IMR-90 (cell line): ENCODE results near the gene RAD51B. TPM values are rescaled to one million over a fixed set of nuclear protein-coding genes. Genes with fewer than 3 reads are reported as not detected.
A peak's percentile ranks its signal among the peaks of the same experiment; 100 is the strongest.

Experiments used
- ATAC-seq: fragments of 200-7000 bp; cut with Tn5 transposase; 2 replicates; pipeline ENCODE4 v1.9.1; 2020; ENCODE audit warnings: low read depth, mild to moderate bottlenecking, moderate library complexity
- BruUV-seq: library from RNA; stranded (reverse); fragments of 400-500 nt; replicated peaks from 2 replicates; lab custom pipeline; 2021; lab: Mats Ljungman, UMichigan
- CTCF ChIA-PET: fragments of 300-600 bp; formaldehyde crosslinking; extraction: SDS; loops from one replicate; lab custom pipeline; 2021; ENCODE audit warnings: antibody characterized with exemption; lab: Yijun Ruan, JAX
- POLR2A ChIA-PET: fragments of 300-600 bp; sonication (Branson Sonifier 250); formaldehyde crosslinking; loops from one replicate; lab custom pipeline; 2022; ENCODE audit warnings: antibody characterized with exemption; ENCODE audit not compliant: unreplicated experiment; lab: Charles Lee
- DNase-seq: peaks from one replicate; pipeline ENCODE4 v3.0.0; 2013
- H2AFZ ChIP-seq: replicated peaks from 2 replicates; pipeline ENCODE3; 2013; ENCODE audit warnings: low read length, mild to moderate bottlenecking; ENCODE audit not compliant: poor library complexity
- H2AK5ac ChIP-seq: 2 replicates; pipeline ENCODE4 v1.6.1; 2013; ENCODE audit warnings: low read depth, low read length, inconsistent platforms
- H2AK9ac ChIP-seq: replicated peaks from 2 replicates; pipeline ENCODE3; 2013; ENCODE audit warnings: mild to moderate bottlenecking, low read depth, low read length, moderate library complexity; ENCODE audit not compliant: poor library complexity
- H2BK120ac ChIP-seq: 2 replicates; pipeline ENCODE4 v1.6.1; 2013; ENCODE audit warnings: low read depth, low read length, inconsistent platforms
- H2BK15ac ChIP-seq: 3 replicates; pipeline ENCODE4 v1.6.1; 2013; ENCODE audit warnings: low read depth, low read length, inconsistent platforms
- H2BK20ac ChIP-seq: 2 replicates; pipeline ENCODE4 v1.6.1; 2013; ENCODE audit warnings: low read depth, mild to moderate bottlenecking, inconsistent platforms, low read length, moderate library complexity
- H2BK5ac ChIP-seq: 2 replicates; pipeline ENCODE4 v1.6.1; 2013; ENCODE audit warnings: mild to moderate bottlenecking, low read depth, low read length, inconsistent platforms; ENCODE audit not compliant: poor library complexity, severe bottlenecking
- H3K14ac ChIP-seq: replicated peaks from 2 replicates; pipeline ENCODE4 v1.6.1; 2013; ENCODE audit warnings: low read depth, low read length, inconsistent platforms
- H3K18ac ChIP-seq: 2 replicates; pipeline ENCODE4 v1.6.1; 2013; ENCODE audit warnings: low read depth, low read length, control low read depth
- H3K23ac ChIP-seq: 2 replicates; pipeline ENCODE4 v1.6.1; 2013; ENCODE audit warnings: low read depth, low read length, inconsistent platforms
- H3K27ac ChIP-seq: 2 replicates; pipeline ENCODE4 v1.5.1; 2013; ENCODE audit warnings: mild to moderate bottlenecking, control low read depth, low read length; ENCODE audit not compliant: insufficient read depth
- H3K27me3 ChIP-seq: 2 replicates; pipeline ENCODE4 v1.6.1; 2013; ENCODE audit warnings: low read length; ENCODE audit not compliant: control insufficient read depth, insufficient read depth
- H3K36me3 ChIP-seq: 2 replicates; pipeline ENCODE4 v1.6.1; 2013; ENCODE audit warnings: low read length, mixed read lengths; ENCODE audit not compliant: control insufficient read depth, insufficient read depth
- H3K4ac ChIP-seq: 2 replicates; pipeline ENCODE4 v1.6.1; 2013; ENCODE audit warnings: low read depth, low read length, inconsistent platforms
- H3K4me1 ChIP-seq: 2 replicates; pipeline ENCODE4 v1.6.1; 2013; ENCODE audit warnings: low read length, mixed read lengths; ENCODE audit not compliant: control insufficient read depth, insufficient read depth
- H3K4me2 ChIP-seq: 2 replicates; pipeline ENCODE4 v1.6.1; 2013; ENCODE audit warnings: low read depth, mild to moderate bottlenecking, control low read depth, low read length, moderate library complexity
- H3K4me3 ChIP-seq: 2 replicates; pipeline ENCODE4 v1.5.1; 2013; ENCODE audit warnings: low read depth, mild to moderate bottlenecking, control low read depth, low read length, moderate library complexity; ENCODE audit not compliant: insufficient read depth
- H3K56ac ChIP-seq: 2 replicates; pipeline ENCODE4 v1.6.1; 2013; ENCODE audit warnings: low read length, inconsistent platforms; ENCODE audit not compliant: insufficient read depth; ENCODE audit errors: extremely low read depth
- H3K79me1 ChIP-seq, 2 experiments: 2 replicates each; pipeline ENCODE4 v1.6.1; 2013; ENCODE audit warnings: low read length in 2 of 2, inconsistent platforms in 1 of 2, low read depth in 1 of 2
- H3K9ac ChIP-seq: 2 replicates; pipeline ENCODE4 v1.6.1; 2013; ENCODE audit warnings: low read depth, low read length, control low read depth
- H3K9me1 ChIP-seq: 2 replicates; pipeline ENCODE4 v1.6.1; 2013; ENCODE audit warnings: low read length, inconsistent platforms; ENCODE audit not compliant: insufficient read depth
- H3K9me3 ChIP-seq: 2 replicates; pipeline ENCODE4 v1.6.1; 2013; ENCODE audit warnings: low read length; ENCODE audit not compliant: control insufficient read depth, insufficient read depth
- H4K20me1 ChIP-seq: 2 replicates; pipeline ENCODE4 v1.6.1; 2013; ENCODE audit warnings: low read length, inconsistent platforms; ENCODE audit not compliant: insufficient read depth
- H4K5ac ChIP-seq: 2 replicates; pipeline ENCODE4 v1.6.1; 2013; ENCODE audit warnings: mild to moderate bottlenecking, low read depth, low read length, control low read depth
- H4K8ac ChIP-seq, 2 experiments: 2 replicates each; pipeline ENCODE4 v1.6.1; 2013; ENCODE audit warnings: low read depth in 2 of 2, low read length in 2 of 2, control low read depth in 1 of 2, inconsistent platforms in 1 of 2
- H4K91ac ChIP-seq: 2 replicates; pipeline ENCODE4 v1.6.1; 2013; ENCODE audit warnings: low read depth, low read length, inconsistent platforms; ENCODE audit not compliant: insufficient read depth
- BHLHE40 ChIP-seq: fragments of 150-350 bp; IDR thresholded peaks from 2 replicates; pipeline ENCODE4 v1.6.1; 2016; ENCODE audit warnings: mild to moderate bottlenecking, low read depth, low read length
- CEBPB ChIP-seq: IDR thresholded peaks from 2 replicates; pipeline ENCODE4 v1.6.1; 2012; ENCODE audit warnings: low read depth, low read length, improper control_type of control experiment
- CHD1 ChIP-seq: IDR thresholded peaks from 2 replicates; pipeline ENCODE4 v1.6.1; 2012; ENCODE audit warnings: low read depth, low read length, improper control_type of control experiment
- FOS ChIP-seq: fragments of 150-350 bp; IDR thresholded peaks from 2 replicates; pipeline ENCODE4 v1.6.1; 2016; ENCODE audit warnings: low read depth, low read length
- MAFK ChIP-seq: IDR thresholded peaks from 2 replicates; pipeline ENCODE4 v1.6.1; 2012; ENCODE audit warnings: low read depth, low read length, improper control_type of control experiment
- MAZ ChIP-seq: IDR thresholded peaks from 2 replicates; pipeline ENCODE4 v1.6.1; 2012; ENCODE audit warnings: low read depth, mild to moderate bottlenecking, low read length, improper control_type of control experiment, moderate library complexity, borderline replicate concordance
- MXI1 ChIP-seq: IDR thresholded peaks from 2 replicates; pipeline ENCODE4 v1.6.1; 2012; ENCODE audit warnings: low read depth, mild to moderate bottlenecking, low read length, moderate library complexity, borderline replicate concordance
- NFE2L2 ChIP-seq: fragments of 150-350 bp; IDR thresholded peaks from 2 replicates; pipeline ENCODE4 v1.6.1; 2016; ENCODE audit warnings: low read depth, mild to moderate bottlenecking, low read length
- POLR2A ChIP-seq: IDR thresholded peaks from 2 replicates; pipeline ENCODE4 v1.6.1; 2012; ENCODE audit warnings: mild to moderate bottlenecking, low read depth, low read length
- RAD21 ChIP-seq: IDR thresholded peaks from 2 replicates; pipeline ENCODE4 v1.6.1; 2012; ENCODE audit warnings: low read length, improper control_type of control experiment
- RCOR1 ChIP-seq: IDR thresholded peaks from 2 replicates; pipeline ENCODE4 v1.6.1; 2012; ENCODE audit warnings: mild to moderate bottlenecking, low read length, improper control_type of control experiment; ENCODE audit not compliant: insufficient replicate concordance
- RFX5 ChIP-seq: IDR thresholded peaks from 2 replicates; pipeline ENCODE4 v1.8.0; 2012; ENCODE audit warnings: low read depth, mild to moderate bottlenecking, low read length, moderate library complexity
- SMC3 ChIP-seq: fragments of 150-350 bp; IDR thresholded peaks from 2 replicates; pipeline ENCODE4 v1.6.1; 2016; ENCODE audit warnings: low read depth, mild to moderate bottlenecking, antibody characterized with exemption, low read length, moderate library complexity
- WGBS, 2 experiments: methylation state at CpG; one replicate each; pipeline versions ENCODE4 v1.1.5 to v1.1.7; 2013; ENCODE audit warnings: missing lambda C conversion rate in 2 of 2; ENCODE audit not compliant: insufficient read length in 1 of 2; ENCODE audit errors: extremely low coverage in 2 of 2; 5-methylcytosine and 5-hydroxymethylcytosine counted together
- dilution Hi-C: fragments of 300-500 bp; cut with HindIII; formaldehyde crosslinking; loops from one replicate; pipeline ENCODE4 v1.14.3; 2018; ENCODE audit warnings: low sequenced_read_pairs; ENCODE audit not compliant: unreplicated experiment
- in situ Hi-C: fragments of 300-500 bp; cut with MboI; formaldehyde crosslinking; loops from 3 replicates; pipeline ENCODE4 v1.14.3; 2019; ENCODE audit warnings: low sequenced_read_pairs, inconsistent platforms, mixed read lengths
- intact Hi-C: fragments of 100-400 bp; cut with micrococcal nuclease; formaldehyde crosslinking; loops from 2 replicates; pipeline ENCODE4 v1.10.0; 2022
- polyA plus RNA-seq, 3 experiments: library from polyadenylated mRNA; depleted of rRNA; stranded (reverse); fragments of >200 nt; gene quantifications; 2 replicates each; pipeline ENCODE4 v1.2.3, GENCODE V29; 2012; ENCODE audit warnings: low replicate concordance in 1 of 3
- total RNA-seq: library from RNA; depleted of rRNA; stranded (reverse); fragments of >200 nt; gene quantifications from 2 replicates; pipeline ENCODE4 v1.2.3, GENCODE V29; 2012
- TF ChIP-seq, protein P1 (sequence below): fragments of 150-350 bp; IDR thresholded peaks from 2 replicates; pipeline ENCODE4 v1.6.1; 2016; ENCODE audit warnings: low read depth, mild to moderate bottlenecking, low read length, moderate library complexity, borderline replicate concordance
- TF ChIP-seq, protein P2 (sequence below): conservative IDR thresholded peaks from 2 replicates; pipeline ENCODE4 v1.5.1; 2012; ENCODE audit warnings: mild to moderate bottlenecking, low read depth, low read length, improper control_type of control experiment
- TF ChIP-seq, protein P3 (sequence below): fragments of 150-350 bp; IDR thresholded peaks from 2 replicates; pipeline ENCODE4 v1.6.1; 2017; ENCODE audit warnings: mild to moderate bottlenecking, antibody characterized with exemption, low read length, low read depth

RAD51B gene
- total and polyA plus RNA-seq, 2 of the 4 experiments (the other 2 are of a cell fraction), result 5.1 to 18.8 TPM

DNA sequence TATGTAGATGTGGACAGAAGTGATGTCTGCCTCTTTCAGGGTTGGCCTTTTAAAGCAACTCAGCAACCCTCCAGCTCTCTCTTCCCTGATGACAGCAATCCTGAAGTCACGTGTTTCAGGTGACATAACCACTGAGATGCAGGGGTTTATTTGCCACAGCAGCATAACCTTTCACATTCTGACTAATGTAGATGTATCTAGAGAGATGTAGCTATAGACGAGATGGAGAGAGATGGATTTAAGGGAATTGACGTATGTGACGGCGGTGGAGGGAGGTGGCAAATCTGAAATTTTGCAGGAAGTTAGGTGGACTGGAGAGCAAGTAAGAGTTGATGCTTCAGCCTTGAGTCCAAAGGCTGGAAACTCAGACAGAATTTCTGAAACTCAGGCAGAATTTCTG lies 847.3 kb downstream of the RAD51B start:
- H3K9me3 ChIP-seq, result no peaks in the 10 kb centered on the region
- peak overlapping the region; percentile 41 for H2AK5ac ChIP-seq
- peak overlapping the region; percentile 85; the same call in 2 of the 3 replicates for H2BK15ac ChIP-seq
- H3K79me1 ChIP-seq, result no peaks in the 10 kb centered on the region
- H3K4me3 ChIP-seq, result no peak overlapping the region
- no TSS peak for BruUV-seq
- peaks cover 22% of the 10 kb centered on the region for H3K9me1 ChIP-seq
- ChIA-PET POLR2A (interaction anchor here (0.6 to 0.7 kb wide), 2 partner anchors 161 to 305 kb away, joined by 3 to 4 read pairs; no protein-coding TSS in a partner anchor), CTCF (no interaction called here)
- peak overlapping the region; percentile 36; the same call in 1 of the 2 replicates for H2BK20ac ChIP-seq
- H2AFZ ChIP-seq, result no peak overlapping the region
- no peak overlapping the region for H2AK9ac ChIP-seq
- no peaks in the 10 kb centered on the region for H3K27me3 ChIP-seq
- H3K27ac ChIP-seq, result peak overlapping the region; percentile 38; the same call in 1 of the 2 replicates
- H3K4me2 ChIP-seq, result no peak overlapping the region
- peak overlapping the region; percentile 60 for H3K14ac ChIP-seq
- 100% methylated on average over 3 of the region's 5 CpGs for WGBS, 2 experiments
- TF ChIP-seq MAFK (no peak), MAZ (no peak), SMC3 (no peak), CHD1 (no peak), RCOR1 (no peak), NFE2L2 (no peak), MXI1 (no peak), POLR2A (no peak), RAD21 (no peak), BHLHE40 (no peak), RFX5 (no peak), CEBPB (no peak), FOS (no peak)
- TF ChIP-seq, protein P1, sequence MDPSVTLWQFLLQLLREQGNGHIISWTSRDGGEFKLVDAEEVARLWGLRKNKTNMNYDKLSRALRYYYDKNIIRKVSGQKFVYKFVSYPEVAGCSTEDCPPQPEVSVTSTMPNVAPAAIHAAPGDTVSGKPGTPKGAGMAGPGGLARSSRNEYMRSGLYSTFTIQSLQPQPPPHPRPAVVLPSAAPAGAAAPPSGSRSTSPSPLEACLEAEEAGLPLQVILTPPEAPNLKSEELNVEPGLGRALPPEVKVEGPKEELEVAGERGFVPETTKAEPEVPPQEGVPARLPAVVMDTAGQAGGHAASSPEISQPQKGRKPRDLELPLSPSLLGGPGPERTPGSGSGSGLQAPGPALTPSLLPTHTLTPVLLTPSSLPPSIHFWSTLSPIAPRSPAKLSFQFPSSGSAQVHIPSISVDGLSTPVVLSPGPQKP, result no peak
- TF ChIP-seq, protein P2, sequence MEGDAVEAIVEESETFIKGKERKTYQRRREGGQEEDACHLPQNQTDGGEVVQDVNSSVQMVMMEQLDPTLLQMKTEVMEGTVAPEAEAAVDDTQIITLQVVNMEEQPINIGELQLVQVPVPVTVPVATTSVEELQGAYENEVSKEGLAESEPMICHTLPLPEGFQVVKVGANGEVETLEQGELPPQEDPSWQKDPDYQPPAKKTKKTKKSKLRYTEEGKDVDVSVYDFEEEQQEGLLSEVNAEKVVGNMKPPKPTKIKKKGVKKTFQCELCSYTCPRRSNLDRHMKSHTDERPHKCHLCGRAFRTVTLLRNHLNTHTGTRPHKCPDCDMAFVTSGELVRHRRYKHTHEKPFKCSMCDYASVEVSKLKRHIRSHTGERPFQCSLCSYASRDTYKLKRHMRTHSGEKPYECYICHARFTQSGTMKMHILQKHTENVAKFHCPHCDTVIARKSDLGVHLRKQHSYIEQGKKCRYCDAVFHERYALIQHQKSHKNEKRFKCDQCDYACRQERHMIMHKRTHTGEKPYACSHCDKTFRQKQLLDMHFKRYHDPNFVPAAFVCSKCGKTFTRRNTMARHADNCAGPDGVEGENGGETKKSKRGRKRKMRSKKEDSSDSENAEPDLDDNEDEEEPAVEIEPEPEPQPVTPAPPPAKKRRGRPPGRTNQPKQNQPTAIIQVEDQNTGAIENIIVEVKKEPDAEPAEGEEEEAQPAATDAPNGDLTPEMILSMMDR, result no peak
- TF ChIP-seq, protein P3, sequence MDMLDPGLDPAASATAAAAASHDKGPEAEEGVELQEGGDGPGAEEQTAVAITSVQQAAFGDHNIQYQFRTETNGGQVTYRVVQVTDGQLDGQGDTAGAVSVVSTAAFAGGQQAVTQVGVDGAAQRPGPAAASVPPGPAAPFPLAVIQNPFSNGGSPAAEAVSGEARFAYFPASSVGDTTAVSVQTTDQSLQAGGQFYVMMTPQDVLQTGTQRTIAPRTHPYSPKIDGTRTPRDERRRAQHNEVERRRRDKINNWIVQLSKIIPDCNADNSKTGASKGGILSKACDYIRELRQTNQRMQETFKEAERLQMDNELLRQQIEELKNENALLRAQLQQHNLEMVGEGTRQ, result no peak
- DNase-seq, result no peak
- intact Hi-C loops, result loop anchor here (10.0 kb wide), 2 partner anchors 212 to 722 kb away; no protein-coding TSS in a partner anchor
- peak overlapping the region; percentile 86; the same call in 1 of the 2 replicates for H3K18ac ChIP-seq
- peak overlapping the region; percentile 57 for H2BK5ac ChIP-seq
- no peaks in the 10 kb centered on the region for H4K20me1 ChIP-seq
- H3K9ac ChIP-seq, result no peak overlapping the region
- peak overlapping the region; percentile 41; the same call in 1 of the 2 replicates for H4K91ac ChIP-seq
- peak overlapping the region; percentile 69; the same call in 1 of the 2 replicates for H4K5ac ChIP-seq
- dilution Hi-C loops, result no loop called here
- no peak overlapping the region for H3K56ac ChIP-seq
- H3K23ac ChIP-seq, result no peak overlapping the region
- H4K8ac ChIP-seq, result peak overlapping the region in 1 of 2 experiments; percentile 27; a peak in 1 of 4 replicates
- H3K4ac ChIP-seq, result peak overlapping the region; percentile 65
- peaks cover 30% of the 10 kb centered on the region for H3K4me1 ChIP-seq
- in situ Hi-C loops, result loop anchor here (10.0 kb wide), 1 partner anchor 118 kb away; no protein-coding TSS in a partner anchor
- H2BK120ac ChIP-seq, result peak overlapping the region; percentile 73
- ATAC-seq, result no peak
- H3K36me3 ChIP-seq, result no peaks in the 10 kb centered on the region
